PFSK-1 (cell line): ENCODE results near the gene HOATZ.

ENCODE experiments used
- FOXP2 ChIP-seq: optimal IDR thresholded peaks from 2 replicates; pipeline ENCODE3; 2011; ENCODE audit warnings: borderline replicate concordance, control low read depth, inconsistent platforms; ENCODE audit not compliant: insufficient read depth; ENCODE audit errors: extremely low read length, extremely low read depth
- POLR2AphosphoS5 ChIP-seq: IDR thresholded peaks from 2 replicates; pipeline ENCODE4 v1.6.1; 2012; ENCODE audit warnings: low read depth, mild to moderate bottlenecking, control low read depth, low read length, moderate library complexity
- REST ChIP-seq, 2 experiments: IDR thresholded peaks; 2 replicates each; pipeline versions ENCODE4 v1.6.1 to v1.8.0; 2011 to 2012; ENCODE audit warnings: low read depth in 2 of 2, low read length in 2 of 2, control low read depth in 1 of 2, inconsistent platforms in 1 of 2, mild to moderate bottlenecking in 1 of 2, moderate library complexity in 1 of 2; ENCODE audit not compliant: insufficient read depth in 1 of 2
- SIN3A ChIP-seq: IDR thresholded peaks from 2 replicates; pipeline ENCODE4 v1.6.1; 2012; ENCODE audit warnings: mild to moderate bottlenecking, low read length, moderate library complexity, borderline replicate concordance; ENCODE audit not compliant: insufficient read depth
- TAF1 ChIP-seq: IDR thresholded peaks from 2 replicates; pipeline ENCODE4 v1.6.1; 2012; ENCODE audit warnings: low read length, control low read depth, borderline replicate concordance; ENCODE audit not compliant: insufficient read depth

Gene HOATZ

DNA sequence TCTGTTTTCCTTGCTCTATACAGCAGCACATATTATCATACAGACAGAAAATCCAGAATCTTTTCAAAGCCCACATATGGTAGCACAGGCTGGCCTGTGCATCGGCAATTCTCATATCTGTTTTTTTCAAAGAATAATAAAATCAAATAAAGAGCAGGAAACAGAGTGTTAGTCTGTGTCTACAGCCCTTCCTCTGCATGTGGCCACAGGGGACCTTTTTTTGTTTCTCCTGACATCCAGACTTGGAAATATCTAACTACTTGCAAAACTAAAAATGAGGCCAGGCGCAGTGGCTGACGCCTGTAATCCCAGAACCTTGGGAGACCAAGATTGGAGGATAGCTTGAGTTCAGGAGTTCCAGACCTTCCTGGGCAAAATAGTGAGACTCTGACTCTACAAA, 46.2 kb downstream of the HOATZ start:
- TF ChIP-seq POLR2AphosphoS5: no peak
- 0 out of 4 replicates have a peak, but pooled peaks of 1 of the 2 experiments have one; percentile 19 for TF ChIP-seq REST (IDR thresholded peaks at IDR 0.05; ENCODE audit: insufficient read depth in 1 of 2, low read depth in 2 of 2, low read length in 2 of 2)

DNA sequence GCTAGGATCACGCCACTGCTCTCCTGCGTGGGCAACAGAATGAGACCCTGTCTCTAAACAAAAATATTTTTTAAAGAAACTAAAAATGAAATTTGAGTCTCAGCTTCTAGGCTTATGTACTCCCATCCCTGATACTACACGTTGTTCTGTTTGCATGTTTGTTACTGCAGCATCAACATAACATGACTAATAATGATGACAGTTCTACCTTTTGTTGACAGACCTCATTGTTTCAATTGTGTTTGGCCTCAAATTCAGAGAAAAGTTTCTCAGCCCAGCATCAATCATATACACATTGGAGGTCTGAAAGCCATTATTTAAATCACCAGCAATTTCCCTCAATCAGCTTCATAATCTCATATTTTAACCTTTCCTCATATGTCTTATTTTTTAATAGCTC, 46.7 kb downstream of the HOATZ start:
- no peak for TF ChIP-seq POLR2AphosphoS5
- no peak for TF ChIP-seq TAF1
- TF ChIP-seq REST (IDR thresholded peaks at IDR 0.05; ENCODE audit: insufficient read depth in 1 of 2, low read depth in 2 of 2, low read length in 2 of 2): no peak
- TF ChIP-seq SIN3A: no peak
- no peak for TF ChIP-seq FOXP2

GRCh38 chr11:111561791-111562325, 47.3 kb downstream of the HOATZ start:
- TF ChIP-seq POLR2AphosphoS5: no peak
- TF ChIP-seq FOXP2: no peak
- TF ChIP-seq TAF1: no peak
- no peak for TF ChIP-seq SIN3A
- no peak for TF ChIP-seq REST (IDR thresholded peaks at IDR 0.05; ENCODE audit: insufficient read depth in 1 of 2, low read depth in 2 of 2, low read length in 2 of 2)

DNA sequence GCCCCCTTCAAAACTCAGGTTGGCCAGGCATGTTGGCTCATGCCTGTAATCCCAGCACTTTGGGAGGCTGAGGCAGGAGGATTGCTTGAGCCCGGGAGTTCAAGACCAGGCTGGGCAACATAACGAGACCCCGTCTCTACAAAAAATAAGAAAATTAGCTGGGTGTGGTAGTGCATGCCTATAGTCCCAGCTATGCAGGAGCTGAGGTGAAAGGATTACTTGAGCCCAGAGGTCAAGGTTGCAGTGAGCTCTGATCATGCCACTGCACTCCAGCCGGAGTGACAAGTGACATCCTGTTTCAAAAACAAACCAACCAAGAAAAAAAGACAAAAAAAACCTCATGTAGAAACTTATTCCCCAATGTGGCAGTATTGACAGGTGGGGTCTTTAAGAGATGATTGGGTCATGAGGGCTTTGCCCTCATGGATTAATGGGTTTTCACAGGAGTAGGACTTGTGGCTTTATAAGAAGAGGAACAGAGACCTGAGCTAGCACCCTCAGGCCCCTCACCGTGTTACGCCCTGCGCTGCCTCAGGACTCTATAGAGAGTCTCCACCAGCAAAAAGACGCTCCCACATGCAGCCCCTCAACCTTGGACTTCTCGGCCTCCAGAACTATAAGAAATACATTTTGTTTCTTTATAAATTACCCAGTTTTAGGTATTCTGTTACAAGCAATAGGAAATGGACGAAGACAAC, 48.3 kb downstream of the HOATZ start:
- TF ChIP-seq REST (IDR thresholded peaks at IDR 0.05; ENCODE audit: insufficient read depth in 1 of 2, low read depth in 2 of 2, low read length in 2 of 2) (no peak), SIN3A (no peak), TAF1 (no peak), FOXP2 (no peak), POLR2AphosphoS5 (no peak)
